DOHH2 (cell line): ENCODE results near the gene CADPS.

Experiments used
- H3F3A ChIP-seq: fragments of 200-600 bp; sonication (generic), shearing (Covaris generic); 2 replicates; pipeline ENCODE4 v1.6.0; 2016; ENCODE audit warnings: antibody characterized with exemption, mild to moderate bottlenecking; ENCODE audit not compliant: control insufficient read depth, insufficient read depth
- H3K27ac ChIP-seq: fragments of 200-600 bp; sonication (generic); 2 replicates; pipeline ENCODE4 v1.5.1; 2014; ENCODE audit warnings: low read depth, mild to moderate bottlenecking, low read length, moderate library complexity
- H3K27me3 ChIP-seq: fragments of 200-600 bp; sonication (generic); 2 replicates; pipeline ENCODE4 v1.6.1; 2014; ENCODE audit warnings: mild to moderate bottlenecking, low read length, mixed read lengths; ENCODE audit not compliant: control insufficient read depth
- H3K36me3 ChIP-seq: fragments of 200-600 bp; sonication (generic); 2 replicates; pipeline ENCODE4 v1.6.1; 2014; ENCODE audit warnings: mild to moderate bottlenecking, low read length, moderate library complexity, mixed read lengths; ENCODE audit not compliant: control insufficient read depth
- H3K4me1 ChIP-seq: fragments of 200-600 bp; sonication (generic); 2 replicates; pipeline ENCODE4 v1.6.1; 2014; ENCODE audit warnings: mild to moderate bottlenecking, low read length, mixed read lengths; ENCODE audit not compliant: control insufficient read depth
- H3K4me2 ChIP-seq: fragments of 200-600 bp; sonication (generic); 2 replicates; pipeline ENCODE4 v1.6.0; 2014; ENCODE audit warnings: mild to moderate bottlenecking, low read length, moderate library complexity
- H3K4me3 ChIP-seq: fragments of 200-600 bp; sonication (generic); 2 replicates; pipeline ENCODE4 v1.5.1; 2014; ENCODE audit warnings: mild to moderate bottlenecking, low read length, mixed read lengths
- H3K79me2 ChIP-seq: fragments of 200-600 bp; sonication (generic); 2 replicates; pipeline ENCODE4 v1.6.1; 2014; ENCODE audit warnings: mild to moderate bottlenecking, low read length, mixed read lengths; ENCODE audit not compliant: control insufficient read depth
- H3K9me2 ChIP-seq: fragments of 200-600 bp; sonication (generic); replicated peaks from 2 replicates; pipeline ENCODE4 v1.6.1; 2014; ENCODE audit warnings: mild to moderate bottlenecking, low read length, mixed read lengths; ENCODE audit not compliant: control insufficient read depth
- H3K9me3 ChIP-seq: fragments of 200-600 bp; sonication (generic); 2 replicates; pipeline ENCODE4 v1.6.1; 2014; ENCODE audit warnings: antibody characterized with exemption, low read length, mixed read lengths; ENCODE audit not compliant: control insufficient read depth, insufficient read depth
- H4K20me1 ChIP-seq: fragments of 200-600 bp; sonication (generic); 2 replicates; pipeline ENCODE4 v1.6.0; 2014; ENCODE audit warnings: low read depth, mild to moderate bottlenecking, antibody characterized with exemption, low read length, moderate library complexity; ENCODE audit not compliant: control insufficient read depth, insufficient read depth
- CTCF ChIP-seq: fragments of 200-600 bp; sonication (generic); IDR thresholded peaks from one replicate; pipeline ENCODE4 v1.5.1; 2014; ENCODE audit warnings: antibody characterized with exemption, mild to moderate bottlenecking, low read depth, low read length; ENCODE audit not compliant: poor library complexity, severe bottlenecking
- EZH2phosphoT487 ChIP-seq: fragments of 200-600 bp; sonication (generic); IDR thresholded peaks from 2 replicates; pipeline ENCODE4 v1.6.1; 2017; ENCODE audit warnings: borderline replicate concordance, mild to moderate bottlenecking, antibody characterized with exemption, low read length, moderate library complexity, mixed read lengths

Gene CADPS

GRCh38 chr3:62873761-62874710, 1.2 kb downstream of the CADPS start:
- peak overlapping the region; percentile 78 for H3K4me2 ChIP-seq

GRCh38 chr3:62873451-62873760, 1.8 kb downstream of the CADPS start:
- H4K20me1 ChIP-seq: no peaks in the 10 kb centered on the region
- H3K27me3 ChIP-seq: no peaks in the 10 kb centered on the region
- no peaks in the 10 kb centered on the region for H3F3A ChIP-seq
- TF ChIP-seq CTCF: no peak
- no peak for TF ChIP-seq EZH2phosphoT487
- peak overlapping the region; percentile 94 for H3K4me3 ChIP-seq
- no peaks in the 10 kb centered on the region for H3K9me2 ChIP-seq
- peak overlapping the region; percentile 89 for H3K27ac ChIP-seq
- peak overlapping the region; percentile 78 for H3K4me2 ChIP-seq
- H3K9me3 ChIP-seq: no peaks in the 10 kb centered on the region
- peaks cover 74% of the 10 kb centered on the region for H3K79me2 ChIP-seq
- H3K36me3 ChIP-seq: peaks cover 31% of the 10 kb centered on the region
- H3K4me1 ChIP-seq: peaks cover 53% of the 10 kb centered on the region

More at GRCh38 chr3:62873761-62874710, 1.2 kb downstream of the CADPS start:
- H3K79me2 ChIP-seq: peaks cover 68% of the 10 kb centered on the region
- H3K4me3 ChIP-seq: peak overlapping the region; percentile 94
- H3K27ac ChIP-seq: peak overlapping the region; percentile 89
- no peaks in the 10 kb centered on the region for H3K9me2 ChIP-seq
- H3K27me3 ChIP-seq: no peaks in the 10 kb centered on the region
- no peaks in the 10 kb centered on the region for H4K20me1 ChIP-seq
- H3F3A ChIP-seq: no peaks in the 10 kb centered on the region
- H3K36me3 ChIP-seq: peaks cover 31% of the 10 kb centered on the region
- no peak for TF ChIP-seq EZH2phosphoT487
- TF ChIP-seq CTCF: peak; percentile 67
- H3K4me1 ChIP-seq: peaks cover 53% of the 10 kb centered on the region
- H3K9me3 ChIP-seq: no peaks in the 10 kb centered on the region

GRCh38 chr3:62872318-62872717, 2.9 kb downstream of the CADPS start:
- Histone ChIP-seq H3K4me1 (peaks cover 53% of the 10 kb centered on the region), H3K36me3 (peaks cover 31% of the 10 kb centered on the region), H3K79me2 (peaks cover 85% of the 10 kb centered on the region), H3K4me2 (peak overlapping the region; percentile 78), H3F3A (no peaks in the 10 kb centered on the region), H3K27me3 (no peaks in the 10 kb centered on the region), H3K9me3 (no peaks in the 10 kb centered on the region), H4K20me1 (no peaks in the 10 kb centered on the region), H3K9me2 (no peaks in the 10 kb centered on the region), H3K4me3 (peak overlapping the region; percentile 94), H3K27ac (peak overlapping the region; percentile 89)
- TF ChIP-seq EZH2phosphoT487 (no peak), CTCF (no peak)
